Sigmoid colon (tissue), 4 donors: ENCODE data around the gene ICA1L.

Source experiments
- CTCF ChIP-seq, 4 experiments: fragments of 450-650 bp in 3 of 4; fragments of 200-600 bp in 1 of 4; IDR thresholded peaks; one replicate each; pipeline ENCODE4 v1.5.1; 2016 to 2019; ENCODE audit warnings: antibody characterized with exemption in 4 of 4, mild to moderate bottlenecking in 3 of 4, moderate library complexity in 2 of 4
- EP300 ChIP-seq, 4 donors: sonication (generic); formaldehyde crosslinking; IDR thresholded peaks; one replicate each; pipeline ENCODE4 v1.6.1; 2017; ENCODE audit warnings: antibody characterized with exemption in 4 of 4
- POLR2A ChIP-seq, 2 donors: fragments of 450-650 bp; IDR thresholded peaks; one replicate each; pipeline ENCODE4 v1.6.1; 2016; ENCODE audit warnings: antibody characterized with exemption in 2 of 2, mild to moderate bottlenecking in 2 of 2, moderate library complexity in 2 of 2

GRCh38 chr2:202844656-202845055 lies 26.9 kb downstream of the ICA1L start:
- TF ChIP-seq CTCF (IDR thresholded peaks at IDR 0.05) (no peak), POLR2A (IDR thresholded peaks at IDR 0.05) (no peak), EP300 (IDR thresholded peaks at IDR 0.05) (no peak)
